GM12878 (cell line): Measurements from ENCODE around the gene FNDC11. TPM values are rescaled to one million over a fixed set of nuclear protein-coding genes. Genes with fewer than 3 reads are reported as not detected.

Experiments
- ATAC-seq: fragments of 200-7000 bp; cut with Tn5 transposase; 3 replicates; pipeline ENCODE4 v1.9.1; 2020; ENCODE audit warnings: mild to moderate bottlenecking, moderate library complexity
- BruUV-seq: library from RNA; stranded (reverse); fragments of 400-500 nt; replicated peaks from 2 replicates; lab custom pipeline; 2021; lab: Mats Ljungman, UMichigan
- CTCF ChIA-PET: fragments of 300-600 bp; sonication (Branson Sonifier 250); formaldehyde crosslinking; extraction: SDS; loops from one replicate; lab custom pipeline; 2021; ENCODE audit warnings: inconsistent platforms; lab: Yijun Ruan, JAX
- POLR2A ChIA-PET: fragments of 350-600 bp; formaldehyde crosslinking; extraction: SDS; loops from one replicate; lab custom pipeline; 2021; ENCODE audit warnings: inconsistent platforms; lab: Charles Lee
- RAD21 ChIA-PET: fragments of 300-600 bp; sonication (Branson Sonifier 250); formaldehyde crosslinking; loops from one replicate; lab custom pipeline; 2023; ENCODE audit warnings: antibody characterized with exemption; ENCODE audit not compliant: unreplicated experiment; lab: Charles Lee
- SMC1A ChIA-PET: fragments of 300-600 bp; sonication (Branson Sonifier 250); formaldehyde crosslinking; loops from one replicate; lab custom pipeline; 2023; ENCODE audit not compliant: unreplicated experiment, uncharacterized antibody; lab: Charles Lee
- DNase-seq: peaks from one replicate; pipeline ENCODE4 v3.0.0-alpha.2; 2011; ENCODE audit warnings: low read depth, low spot score
- FAIRE-seq: peaks from 3 replicates; lab custom pipeline; 2011; peaks lifted over from hg19 to GRCh38; lab: Jason Lieb, UNC
- H2AFZ ChIP-seq: 2 replicates; pipeline ENCODE4 v1.6.0; 2011; ENCODE audit warnings: low read depth, low read length, control low read depth; ENCODE audit not compliant: control insufficient read depth
- H3K27ac ChIP-seq: 2 replicates; pipeline ENCODE4 v1.5.1; 2011; ENCODE audit warnings: control low read depth; ENCODE audit not compliant: control insufficient read depth, insufficient read depth
- H3K27me3 ChIP-seq, 2 experiments: replicated peaks in 1 of 2; 2 replicates each; pipeline versions ENCODE4 v1.6.0 to v1.6.1; 2011; ENCODE audit warnings: low read length in 1 of 2; ENCODE audit not compliant: control insufficient read depth in 2 of 2, insufficient read depth in 2 of 2
- H3K36me3 ChIP-seq, 2 experiments: 2 replicates each; pipeline ENCODE4 v1.5.1; 2011; ENCODE audit warnings: low read length in 1 of 2; ENCODE audit not compliant: control insufficient read depth in 2 of 2, insufficient read depth in 2 of 2
- H3K4me1 ChIP-seq: 2 replicates; pipeline ENCODE4 v1.6.1; 2011; ENCODE audit warnings: mild to moderate bottlenecking, low read length, moderate library complexity, mixed read lengths; ENCODE audit not compliant: control insufficient read depth, insufficient read depth
- H3K4me2 ChIP-seq: 2 replicates; pipeline ENCODE4 v1.6.0; 2011; ENCODE audit warnings: control low read depth; ENCODE audit not compliant: control insufficient read depth, insufficient read depth
- H3K4me3 ChIP-seq: fragments of 200-600 bp; sonication (generic); 2 replicates; pipeline ENCODE4 v1.5.1; 2016
- H3K79me2 ChIP-seq: 2 replicates; pipeline ENCODE4 v1.6.0; 2011; ENCODE audit warnings: low read length; ENCODE audit not compliant: control insufficient read depth, insufficient read depth
- H3K9ac ChIP-seq: 2 replicates; pipeline ENCODE4 v1.8.0; 2011; ENCODE audit warnings: low read length, control low read depth, mixed read lengths; ENCODE audit not compliant: control insufficient read depth, insufficient read depth
- H3K9me3 ChIP-seq: replicated peaks from 3 replicates; pipeline ENCODE4 v1.5.1; 2011; ENCODE audit warnings: mild to moderate bottlenecking, low read length; ENCODE audit not compliant: control insufficient read depth, insufficient read depth
- H4K20me1 ChIP-seq: 2 replicates; pipeline ENCODE4 v1.6.0; 2011; ENCODE audit not compliant: control insufficient read depth, insufficient read depth
- ASH2L ChIP-seq: fragments of 300-600, 200-600 bp; sonication (generic); IDR thresholded peaks from 2 replicates; pipeline ENCODE4 v1.6.1; 2017; ENCODE audit warnings: low read depth, mild to moderate bottlenecking, borderline replicate concordance
- BACH1 ChIP-seq: fragments of 450-650 bp; IDR thresholded peaks from 2 replicates; pipeline ENCODE4 v1.6.1; 2017; ENCODE audit warnings: mild to moderate bottlenecking, borderline replicate concordance
- CHD1 ChIP-seq: IDR thresholded peaks from 2 replicates; pipeline ENCODE4 v1.6.1; 2012; ENCODE audit warnings: low read depth, low read length, improper control_type of control experiment
- CREB1 ChIP-seq: IDR thresholded peaks from 2 replicates; pipeline ENCODE4 v1.6.1; 2012; ENCODE audit warnings: low read depth, mild to moderate bottlenecking, inconsistent platforms
- ETV6 ChIP-seq, 2 experiments: fragments of 450-650 bp in 1 of 2; IDR thresholded peaks in 1 of 2; conservative IDR thresholded peaks in 1 of 2; 2 replicates each; pipeline ENCODE4 v1.6.1; 2014; ENCODE audit warnings: antibody characterized with exemption in 1 of 2, borderline replicate concordance in 1 of 2, low read depth in 1 of 2, mild to moderate bottlenecking in 1 of 2, moderate library complexity in 1 of 2
- FOXM1 ChIP-seq: IDR thresholded peaks from 2 replicates; pipeline ENCODE4 v1.6.1; 2012; ENCODE audit warnings: low read depth, mild to moderate bottlenecking, inconsistent platforms, low read length, moderate library complexity
- HDAC2 ChIP-seq: fragments of 200-600 bp; sonication (generic); IDR thresholded peaks from 2 replicates; pipeline ENCODE4 v1.6.1; 2017
- NR2F1 ChIP-seq: fragments of 450-650 bp; conservative IDR thresholded peaks from 2 replicates; pipeline ENCODE4 v1.6.1; 2017; ENCODE audit warnings: mild to moderate bottlenecking
- PML ChIP-seq: IDR thresholded peaks from 2 replicates; pipeline ENCODE4 v1.6.1; 2012; ENCODE audit warnings: low read length, inconsistent platforms
- POU2F2 ChIP-seq: IDR thresholded peaks from 3 replicates; pipeline ENCODE4 v1.6.1; 2011; ENCODE audit warnings: low read depth, mild to moderate bottlenecking, low read length, borderline replicate concordance
- RAD51 ChIP-seq: fragments of 450-650 bp; IDR thresholded peaks from 2 replicates; pipeline ENCODE4 v1.6.1; 2016; ENCODE audit warnings: moderate library complexity, mild to moderate bottlenecking, inconsistent platforms
- RFX5 ChIP-seq: IDR thresholded peaks from 2 replicates; pipeline ENCODE4 v1.6.1; 2011; ENCODE audit warnings: low read depth, low read length, improper control_type of control experiment
- SMC3 ChIP-seq: IDR thresholded peaks from 2 replicates; pipeline ENCODE4 v1.6.1; 2011; ENCODE audit warnings: low read length, improper control_type of control experiment, borderline replicate concordance
- SUPT20H ChIP-seq: IDR thresholded peaks from 2 replicates; pipeline ENCODE4 v1.6.1; 2011; ENCODE audit warnings: low read depth, mild to moderate bottlenecking, low read length, moderate library complexity, borderline replicate concordance; ENCODE audit not compliant: control insufficient read depth
- USF1 ChIP-seq: IDR thresholded peaks from 2 replicates; pipeline ENCODE4 v1.6.1; 2011; ENCODE audit warnings: borderline replicate concordance, low read depth, mild to moderate bottlenecking, moderate library complexity, mixed read lengths, low read length; ENCODE audit not compliant: insufficient read depth; ENCODE audit errors: extremely low read length
- ZNF687 ChIP-seq: fragments of 450-650 bp; IDR thresholded peaks from 2 replicates; pipeline ENCODE4 v1.6.1; 2017; ENCODE audit warnings: mild to moderate bottlenecking, moderate library complexity
- WGBS: methylation state at CpG from one replicate; pipeline ENCODE4 v1.1.6; 2016; ENCODE audit warnings: low lambda C conversion rate; ENCODE audit not compliant: insufficient replicate concordance, insufficient coverage; ENCODE audit errors: missing lambda C conversion rate; 5-methylcytosine and 5-hydroxymethylcytosine counted together
- in situ Hi-C: fragments of 300-500 bp; cut with MboI; formaldehyde crosslinking; loops from 9 replicates; pipeline ENCODE4 v1.14.3; 2018; ENCODE audit warnings: mixed read lengths
- intact Hi-C: fragments of 100-400 bp; cut with micrococcal nuclease; formaldehyde crosslinking; loops from one replicate; pipeline ENCODE4 v1.14.2; 2022; ENCODE audit not compliant: unreplicated experiment
- polyA plus RNA-seq, 11 experiments: library from polyadenylated mRNA; depleted of rRNA in 4 of 11; unstranded in 6 of 11; stranded (reverse) in 5 of 11; fragments of >200 nt; fragmentation: Nextera tagmentation in 4 of 11; fragmentation: Illumina TruSeq in 1 of 11; extraction: Ambion mirVana in 4 of 11; extraction: Trizol in 1 of 11; gene quantifications; 1 replicate in 1 of 11; 2 replicates in 10 of 11; pipeline versions ENCODE4 v1.2.1 to v1.2.3, GENCODE V29; 2011 to 2016; ENCODE audit warnings: inconsistent platforms in 2 of 11, missing spikeins in 2 of 11, low read depth in 1 of 11
- total RNA-seq, 4 experiments: library from RNA; depleted of rRNA in 3 of 4; stranded (reverse); fragments of >200 nt in 3 of 4; fragmentation: Illumina TruSeq in 1 of 4; extraction: Trizol in 1 of 4; gene quantifications; 2 replicates each; pipeline versions ENCODE4 v1.2.1 to v1.2.3, GENCODE V29; 2013 to 2021

FNDC11 gene
- total and polyA plus RNA-seq, 10 of the 15 experiments (the other 5 are each of a cell fraction or from before 2014, with no cell fraction given), result 0.09 to 0.72 (median 0.34) TPM; not detected in 2

- TF ChIP-seq POU2F2 (no peak), BACH1 (no peak), RFX5 (no peak), HDAC2 (no peak), CHD1 (no peak), USF1 (no peak), FOXM1 (no peak), SMC3 (no peak), SUPT20H (no peak), RAD51 (no peak), ZNF687 (no peak), CREB1 (no peak), NR2F1 (no peak), ETV6 (conservative IDR thresholded peaks at IDR 0.05 in 1 of 2, IDR thresholded peaks at IDR 0.05 in 1 of 2; ENCODE audit: borderline replicate concordance in 1 of 2, low read depth in 1 of 2) (no peak), ASH2L (no peak), PML (no peak)
- ATAC-seq (no peak), DNase-seq (no peak), FAIRE-seq (no peak)
- peaks cover 14% of the 10 kb centered on the region for H3K4me1 ChIP-seq
- H4K20me1 ChIP-seq, result no peaks in the 10 kb centered on the region
- H3K4me2 ChIP-seq, result no peak within 1 kb of the TSS
- BruUV-seq, result no TSS peak
- CTCF ChIA-PET, result no interaction called here
- SMC1A ChIA-PET, result no interaction called here
- H3K79me2 ChIP-seq, result no peaks in the 10 kb centered on the region
- POLR2A ChIA-PET, result no interaction called here
- intact Hi-C loops, result no loop called here
- no peaks in the 10 kb centered on the region; a peak in 1 of 4 replicates for H3K27me3 ChIP-seq
- RAD21 ChIA-PET, result interaction anchor here (0.9 kb wide), 1 partner anchor 25 kb away, joined by 3 read pairs; no protein-coding TSS in a partner anchor
- H3K9me3 ChIP-seq, result no peaks in the 10 kb centered on the region
- in situ Hi-C loops, result no loop called here
- H3K4me3 ChIP-seq, result no peak within 1 kb of the TSS
- WGBS, result 45% methylated on average over 33 of the region's 35 CpGs
- no peak within 1 kb of the TSS for H3K9ac ChIP-seq
- H2AFZ ChIP-seq, result no peak within 1 kb of the TSS
- no peak within 1 kb of the TSS for H3K27ac ChIP-seq
- H3K36me3 ChIP-seq, result no peaks in the 10 kb centered on the region
Observed at GRCh38 chr20:63547725-63548480, 6.1 kb upstream of the FNDC11 start, which contains the start of gene SRMS. TSS of gene SRMS (minus strand) at chr20:63547749. CDS start at chr20:63547463, 286 bp downstream.
